HAP-1 (cell line): ENCODE results near the gene ZNF787.
"Not testable (repeated sequence)": the region's sequence is repeated elsewhere in the genome, so short reads cannot be mapped to it uniquely, and the experiment has no call there.

Source experiments
- DNase-seq, 2 experiments: peaks; one replicate each; pipeline ENCODE4 v3.0.0-alpha.2; 2016 to 2020; ENCODE audit warnings: low spot score in 2 of 2
- H3K27me3 ChIP-seq: fragments of 250-450 bp; sonication (Bioruptor Pico); 2 replicates; pipeline ENCODE4 v1.5.1; 2020; ENCODE audit warnings: low read depth, mild to moderate bottlenecking, moderate library complexity
- H3K36me3 ChIP-seq: fragments of 250-450 bp; sonication (Bioruptor Pico); replicated peaks from 2 replicates; pipeline ENCODE4 v1.5.1; 2020; ENCODE audit warnings: mild to moderate bottlenecking
- H3K4me1 ChIP-seq: fragments of 250-450 bp; sonication (Bioruptor Pico); 2 replicates; pipeline ENCODE4 v1.5.1; 2020; ENCODE audit warnings: mild to moderate bottlenecking
- H3K4me3 ChIP-seq: fragments of 250-450 bp; sonication (Bioruptor Pico); 2 replicates; pipeline ENCODE4 v1.5.1; 2020; ENCODE audit warnings: mild to moderate bottlenecking, moderate library complexity
- H3K9me3 ChIP-seq: fragments of 250-450 bp; sonication (Bioruptor Pico); 2 replicates; pipeline ENCODE4 v1.5.1; 2020; ENCODE audit warnings: mild to moderate bottlenecking, moderate library complexity
- in situ Hi-C: fragments of 300-500 bp; cut with MboI; formaldehyde crosslinking; loops from 3 replicates; pipeline ENCODE4 v1.14.3; 2020; ENCODE audit warnings: low sequenced_read_pairs, inconsistent platforms, mixed read lengths

The ZNF787 gene

DNA sequence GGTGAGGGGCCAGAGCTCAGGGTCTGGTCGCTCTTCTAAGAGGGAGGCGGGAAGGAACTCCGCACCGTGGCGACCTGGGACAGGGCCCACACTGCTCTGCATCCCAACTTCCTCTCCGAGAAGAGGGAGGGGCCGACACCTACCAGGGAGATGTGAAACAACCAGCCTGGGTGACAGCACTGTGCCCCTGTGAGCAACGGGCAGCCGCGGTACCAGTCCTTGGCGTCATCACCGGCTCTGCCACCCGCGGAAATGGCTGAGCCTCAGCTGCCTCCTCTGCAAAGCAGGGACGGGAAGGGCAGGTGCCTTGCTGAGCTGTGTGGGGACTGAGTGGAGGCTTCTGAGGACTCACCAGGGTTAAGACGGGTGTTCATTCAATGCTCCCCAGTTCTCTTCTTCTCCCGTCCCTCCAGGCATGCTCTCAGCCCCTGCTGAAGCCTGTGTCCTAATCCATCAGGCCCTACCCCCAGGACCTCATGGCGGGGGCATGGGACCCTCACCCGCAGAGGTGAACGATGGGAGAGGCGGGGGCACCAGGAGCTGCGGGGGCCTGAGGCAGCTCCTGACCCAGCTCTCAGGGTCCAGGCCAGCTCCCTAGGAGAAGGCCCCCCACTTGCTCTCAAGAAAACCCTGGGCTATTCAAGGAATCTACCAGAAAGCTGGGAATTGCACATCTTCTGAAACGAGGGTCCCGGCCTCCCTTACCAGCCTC, 9.3 kb downstream of the ZNF787 start:
- in situ Hi-C loops: no loop called here
- Histone ChIP-seq H3K27me3 (no peaks in the 10 kb centered on the region), H3K4me1 (no peaks in the 10 kb centered on the region), H3K9me3 (no peaks in the 10 kb centered on the region), H3K36me3 (peaks cover 4% of the 10 kb centered on the region; the same call in 1 of the 2 replicates), H3K4me3 (no peak overlapping the region)
- no peak for DNase-seq

DNA sequence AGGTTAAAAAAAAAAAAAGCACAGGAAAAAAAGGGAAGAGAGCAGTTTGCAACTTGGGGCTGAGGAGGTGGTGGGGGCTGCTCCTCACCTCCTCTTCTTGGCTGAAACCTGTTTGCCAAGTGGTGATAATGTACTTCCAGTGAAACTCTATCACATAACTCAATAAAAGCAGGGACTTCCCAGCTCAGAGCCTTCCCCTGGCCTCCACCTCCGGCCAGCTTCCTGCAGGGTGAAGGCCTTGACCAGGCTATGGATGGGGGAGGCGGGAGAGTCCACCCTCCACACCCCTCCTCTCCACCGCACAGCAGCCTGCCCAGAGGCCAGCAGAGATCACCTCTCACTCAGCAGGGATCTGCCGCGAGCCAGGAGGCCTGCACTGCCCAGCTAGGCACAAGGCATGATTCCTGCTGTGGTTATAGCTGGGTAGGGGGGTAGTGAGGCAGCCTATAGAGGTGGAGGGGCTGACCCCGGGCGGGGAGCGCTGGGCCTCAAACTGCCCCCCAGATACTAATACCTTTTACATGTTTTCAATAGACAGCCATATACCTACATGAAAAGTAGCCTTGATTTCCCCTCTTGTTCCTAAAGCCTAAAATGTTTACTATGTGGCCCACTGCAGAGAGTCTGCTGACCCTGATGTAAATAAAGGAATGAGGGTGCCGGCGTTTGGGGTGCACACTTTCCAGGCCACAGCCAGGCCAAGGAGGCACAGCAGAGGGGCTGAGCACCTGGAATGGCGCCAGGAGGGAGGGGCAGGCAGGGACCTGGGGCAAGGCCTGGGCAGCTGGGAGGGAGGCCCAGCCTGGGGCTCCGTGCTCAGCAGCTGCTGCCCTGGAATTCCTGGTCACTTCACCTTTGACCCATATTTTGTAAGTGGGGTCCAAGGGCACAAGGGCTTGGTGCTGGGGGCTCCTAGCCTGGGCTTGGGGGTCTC, 10.3 kb downstream of the ZNF787 start:
- peaks cover 4% of the 10 kb centered on the region; the same call in 1 of the 2 replicates for H3K36me3 ChIP-seq
- no peak for DNase-seq
- no peaks in the 10 kb centered on the region for H3K9me3 ChIP-seq
- in situ Hi-C loops: no loop called here
- H3K4me3 ChIP-seq: no peak overlapping the region
- no peaks in the 10 kb centered on the region for H3K4me1 ChIP-seq
- H3K27me3 ChIP-seq: no peaks in the 10 kb centered on the region

DNA sequence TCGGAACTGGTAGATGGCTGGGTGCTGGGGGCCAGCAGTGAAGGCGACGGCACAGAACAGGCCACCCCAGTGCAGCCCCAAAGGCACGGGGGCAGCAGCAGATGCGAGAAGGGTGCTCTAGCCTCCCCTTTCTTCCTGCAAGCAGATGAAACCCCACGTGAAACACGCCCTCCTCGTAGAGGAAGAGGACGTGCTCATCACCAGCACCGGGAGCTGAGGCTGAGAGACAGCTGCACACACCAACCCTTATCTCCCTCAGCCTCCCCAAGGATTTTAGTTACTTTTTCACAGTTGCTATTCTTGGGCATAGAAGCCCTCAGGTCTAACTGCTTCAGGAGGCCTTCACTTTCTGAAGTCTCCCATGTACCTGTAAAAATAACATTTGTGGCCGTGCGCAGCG, 11.9 kb downstream of the ZNF787 start:
- DNase-seq: no peak
- no peaks in the 10 kb centered on the region for H3K27me3 ChIP-seq
- no peaks in the 10 kb centered on the region for H3K4me1 ChIP-seq
- H3K4me3 ChIP-seq: no peak overlapping the region
- peaks cover 4% of the 10 kb centered on the region; the same call in 1 of the 2 replicates for H3K36me3 ChIP-seq
- in situ Hi-C loops: no loop called here
- no peaks in the 10 kb centered on the region for H3K9me3 ChIP-seq

DNA sequence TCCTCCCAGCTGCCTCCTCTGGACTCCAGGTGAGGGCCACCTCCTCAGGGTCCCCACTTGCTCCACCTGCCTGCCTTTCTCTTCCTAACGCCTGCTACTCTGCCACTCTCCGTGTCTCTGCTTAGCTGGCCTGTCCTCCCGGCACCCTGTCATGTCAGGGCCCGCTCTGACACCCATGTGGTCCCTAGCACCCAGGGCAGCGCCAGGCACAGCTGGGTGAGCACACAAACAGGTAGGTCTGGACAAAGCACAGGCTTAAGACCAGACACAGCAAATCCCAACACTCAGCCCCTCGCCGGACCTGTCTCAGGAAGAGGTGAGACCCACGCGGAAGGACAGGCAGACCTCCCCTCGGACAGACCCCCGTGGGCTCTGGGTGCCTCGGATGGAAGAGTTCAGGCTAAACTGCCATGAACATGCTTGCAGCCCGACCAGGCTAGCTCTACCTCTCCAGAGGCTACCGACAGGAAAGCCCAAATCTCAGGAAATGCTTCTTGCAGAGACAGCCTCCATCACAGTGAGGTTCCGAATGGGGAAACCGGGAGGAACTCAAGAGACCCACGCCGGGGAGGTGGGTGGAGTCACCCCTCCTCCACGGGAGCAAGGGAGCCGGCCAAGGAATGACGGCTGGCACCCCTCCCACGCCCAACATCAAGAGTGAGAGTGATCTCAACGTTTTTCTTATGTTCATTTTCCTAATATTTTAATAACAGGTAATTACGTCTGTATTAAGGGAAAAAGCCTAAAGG, 12.5 kb downstream of the ZNF787 start:
- no peaks in the 10 kb centered on the region for H3K27me3 ChIP-seq
- peaks cover 4% of the 10 kb centered on the region; the same call in 1 of the 2 replicates for H3K36me3 ChIP-seq
- DNase-seq: no peak
- H3K9me3 ChIP-seq: no peaks in the 10 kb centered on the region
- no peak overlapping the region for H3K4me3 ChIP-seq
- no peaks in the 10 kb centered on the region for H3K4me1 ChIP-seq
- in situ Hi-C loops: no loop called here

DNA sequence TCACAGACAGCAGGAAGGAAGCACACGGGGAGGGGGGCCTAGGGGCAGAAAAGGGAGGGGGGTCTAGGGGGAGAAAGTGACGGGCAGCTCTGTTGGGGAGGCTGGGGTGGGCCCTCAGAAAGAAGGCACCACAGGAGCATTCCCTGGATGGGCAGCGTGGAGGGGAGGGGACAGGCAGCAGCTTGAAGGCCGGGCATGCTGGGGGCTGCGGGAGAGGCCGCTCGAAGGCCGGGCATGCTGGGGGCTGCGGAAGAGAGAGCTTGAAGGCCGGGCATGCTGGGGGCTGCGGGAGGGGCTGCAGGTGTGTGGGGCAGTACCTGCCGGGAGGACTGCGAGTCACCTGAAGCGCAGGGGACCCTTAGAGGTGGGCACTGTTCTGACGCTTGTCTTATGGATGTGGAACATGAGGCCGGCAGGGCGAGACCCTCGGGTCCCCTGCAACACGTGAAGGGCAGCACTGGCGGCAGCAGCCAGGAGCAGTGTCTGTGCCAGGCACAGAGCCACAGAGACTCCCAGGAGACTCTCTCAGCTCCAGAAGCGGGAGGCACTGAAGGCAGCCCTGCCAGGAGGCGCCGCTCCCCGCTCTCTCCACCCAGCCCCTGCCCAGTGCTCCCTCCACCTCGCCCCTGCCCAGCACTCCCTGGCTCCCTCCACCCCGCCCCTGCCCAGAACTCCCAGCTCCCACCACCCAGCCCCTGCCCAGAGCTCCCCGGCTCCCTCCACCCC, 13.3 kb downstream of the ZNF787 start:
- Histone ChIP-seq H3K9me3 (no peaks in the 10 kb centered on the region), H3K4me3 (no peak overlapping the region), H3K4me1 (no peaks in the 10 kb centered on the region), H3K36me3 (peaks cover 4% of the 10 kb centered on the region; the same call in 1 of the 2 replicates), H3K27me3 (no peaks in the 10 kb centered on the region)
- no peak for DNase-seq
- in situ Hi-C loops: no loop called here

DNA sequence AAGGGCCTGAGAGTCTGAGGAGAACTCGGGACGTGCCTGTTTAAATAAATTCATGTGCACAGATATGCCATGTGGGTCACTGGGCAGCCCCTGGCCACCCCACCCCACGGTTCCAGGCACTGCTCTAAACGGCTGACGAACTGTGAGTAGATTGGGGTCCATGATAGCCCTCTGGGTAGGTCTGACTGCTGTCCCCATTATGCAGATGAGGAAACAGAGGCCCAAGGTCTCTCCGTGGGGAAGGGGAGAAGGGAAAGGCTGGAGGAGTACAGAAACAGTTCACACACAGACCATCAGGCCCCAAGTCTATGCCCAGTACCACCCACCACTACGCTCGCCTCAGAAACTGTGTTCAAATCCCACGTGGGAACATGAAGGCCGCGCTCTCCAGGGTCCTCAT, 14.1 kb downstream of the ZNF787 start:
- no peak overlapping the region for H3K4me3 ChIP-seq
- in situ Hi-C loops: no loop called here
- H3K9me3 ChIP-seq: no peaks in the 10 kb centered on the region
- H3K4me1 ChIP-seq: no peaks in the 10 kb centered on the region
- H3K27me3 ChIP-seq: no peaks in the 10 kb centered on the region
- DNase-seq: no peak
- peaks cover 10% of the 10 kb centered on the region; the same call in 1 of the 2 replicates for H3K36me3 ChIP-seq

DNA sequence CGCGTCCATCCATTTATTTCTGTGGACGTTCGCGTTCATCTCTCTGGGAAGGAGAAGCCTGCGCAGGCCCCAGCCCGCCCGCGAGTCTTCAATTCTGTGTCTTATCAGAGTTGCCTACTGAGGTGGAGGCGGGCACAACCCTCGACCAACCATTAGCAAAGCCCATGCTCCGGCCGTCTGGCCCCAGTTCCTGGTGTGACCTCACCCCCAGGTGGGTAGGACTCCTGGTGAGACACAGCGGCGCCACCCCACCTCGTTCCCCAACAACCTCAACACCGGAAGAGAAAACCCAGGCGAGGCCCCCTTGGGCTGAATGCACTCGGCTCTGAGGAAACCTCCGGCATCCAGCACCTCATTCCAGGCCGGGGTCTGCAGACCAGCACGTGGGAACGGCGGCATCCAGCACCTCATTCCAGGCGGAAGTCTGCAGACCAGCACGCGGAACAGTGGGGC, 14.7 kb downstream of the ZNF787 start:
- H3K4me1 ChIP-seq: no peaks in the 10 kb centered on the region
- peaks cover 13% of the 10 kb centered on the region; the same call in 1 of the 2 replicates for H3K36me3 ChIP-seq
- no peak for DNase-seq
- in situ Hi-C loops: no loop called here
- H3K4me3 ChIP-seq: no peak overlapping the region
- no peaks in the 10 kb centered on the region for H3K9me3 ChIP-seq
- no peaks in the 10 kb centered on the region for H3K27me3 ChIP-seq

DNA sequence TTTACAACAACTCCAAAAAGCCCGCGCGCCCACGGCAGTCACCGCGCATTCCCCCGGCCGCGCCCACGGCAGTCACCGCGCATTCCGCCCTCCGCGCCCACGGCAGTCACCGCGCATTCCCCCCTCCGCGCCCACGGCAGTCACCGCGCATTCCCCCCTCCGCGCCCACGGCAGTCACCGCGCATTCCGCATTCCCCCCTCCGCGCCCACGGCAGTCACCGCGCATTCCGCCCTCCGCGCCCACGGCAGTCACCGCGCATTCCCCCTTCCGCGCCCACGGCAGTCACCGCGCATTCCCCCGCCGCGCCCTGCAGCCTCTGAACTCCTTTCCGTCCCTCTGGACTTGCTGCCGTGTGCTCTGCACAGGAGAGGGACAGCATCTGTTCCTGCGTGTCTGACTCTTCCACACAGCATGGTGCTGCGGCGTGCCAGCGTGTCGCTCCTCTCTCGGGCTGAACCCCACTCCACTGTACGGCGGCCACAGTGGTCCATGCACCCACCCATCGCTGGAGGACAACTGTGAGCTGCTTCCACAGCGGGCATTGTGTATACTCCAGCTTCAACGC, 15.2 kb downstream of the ZNF787 start:
- H3K27me3 ChIP-seq, in situ Hi-C loops: not testable (repeated sequence)
- H3K36me3 ChIP-seq: peaks cover 16% of the 10 kb centered on the region; the same call in 1 of the 2 replicates

DNA sequence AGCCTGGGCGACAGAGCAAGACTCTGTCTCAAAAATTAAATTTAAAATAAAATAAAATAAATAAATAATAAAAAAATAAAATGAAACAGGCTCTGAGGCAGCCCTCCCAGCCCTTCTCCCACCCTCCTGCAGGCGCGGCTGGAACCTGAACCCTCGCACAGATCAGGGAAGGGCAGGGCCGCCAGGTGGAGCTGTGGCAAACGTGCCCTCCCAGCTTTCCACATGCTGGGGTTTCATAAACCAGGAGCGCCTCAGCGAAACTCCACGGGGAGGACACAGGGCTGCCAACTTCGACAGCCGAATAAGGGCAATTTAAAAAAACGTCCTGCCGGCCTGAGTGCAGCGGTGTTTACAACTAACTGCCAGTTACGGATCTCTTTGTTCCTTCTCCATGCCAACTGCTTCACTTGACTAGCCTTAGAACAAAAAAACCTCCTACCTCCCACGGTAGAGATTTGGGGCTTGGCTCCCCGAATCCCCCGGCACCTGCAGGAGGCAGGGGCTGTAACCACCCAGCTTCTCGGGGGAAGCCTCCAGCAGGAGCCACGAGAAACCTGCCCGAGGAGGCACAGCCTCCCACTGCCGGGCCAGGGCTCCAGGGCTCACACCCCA, 15.9 kb downstream of the ZNF787 start:
- in situ Hi-C loops: no loop called here
- Histone ChIP-seq H3K36me3 (peaks cover 17% of the 10 kb centered on the region), H3K27me3 (no peaks in the 10 kb centered on the region), H3K4me3 (no peak overlapping the region), H3K4me1 (no peaks in the 10 kb centered on the region), H3K9me3 (no peaks in the 10 kb centered on the region)
- DNase-seq: peak in 1 of 2 experiments; percentile 63

More for the DNA sequence above, 15.2 kb downstream of the ZNF787 start:
- not testable (repeated sequence) for DNase-seq, H3K4me1 ChIP-seq, H3K4me3 ChIP-seq, H3K9me3 ChIP-seq

DNA sequence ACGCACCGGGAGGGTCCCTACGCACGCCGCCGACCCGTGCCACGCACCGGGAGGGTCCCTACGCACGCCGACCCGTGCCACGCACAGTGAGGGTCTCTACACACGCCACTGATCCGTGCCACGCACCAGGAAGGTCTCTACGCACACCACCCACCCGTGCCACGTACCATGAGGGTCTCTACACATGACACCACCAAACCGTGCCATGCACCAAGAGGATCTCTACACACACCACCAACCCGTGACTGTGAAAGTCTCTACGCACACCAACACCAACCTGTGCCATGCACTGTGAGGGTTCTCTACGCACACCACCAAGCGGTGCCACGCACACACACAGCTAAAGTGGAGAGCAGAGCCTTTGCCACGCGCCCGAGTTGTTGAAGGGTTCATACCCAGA, 16.7 kb downstream of the ZNF787 start:
- no peaks in the 10 kb centered on the region for H3K4me1 ChIP-seq
- no peak overlapping the region for H3K4me3 ChIP-seq
- H3K27me3 ChIP-seq: no peaks in the 10 kb centered on the region
- in situ Hi-C loops: no loop called here
- no peaks in the 10 kb centered on the region for H3K9me3 ChIP-seq
- no peak for DNase-seq
- H3K36me3 ChIP-seq: peaks cover 22% of the 10 kb centered on the region

DNA sequence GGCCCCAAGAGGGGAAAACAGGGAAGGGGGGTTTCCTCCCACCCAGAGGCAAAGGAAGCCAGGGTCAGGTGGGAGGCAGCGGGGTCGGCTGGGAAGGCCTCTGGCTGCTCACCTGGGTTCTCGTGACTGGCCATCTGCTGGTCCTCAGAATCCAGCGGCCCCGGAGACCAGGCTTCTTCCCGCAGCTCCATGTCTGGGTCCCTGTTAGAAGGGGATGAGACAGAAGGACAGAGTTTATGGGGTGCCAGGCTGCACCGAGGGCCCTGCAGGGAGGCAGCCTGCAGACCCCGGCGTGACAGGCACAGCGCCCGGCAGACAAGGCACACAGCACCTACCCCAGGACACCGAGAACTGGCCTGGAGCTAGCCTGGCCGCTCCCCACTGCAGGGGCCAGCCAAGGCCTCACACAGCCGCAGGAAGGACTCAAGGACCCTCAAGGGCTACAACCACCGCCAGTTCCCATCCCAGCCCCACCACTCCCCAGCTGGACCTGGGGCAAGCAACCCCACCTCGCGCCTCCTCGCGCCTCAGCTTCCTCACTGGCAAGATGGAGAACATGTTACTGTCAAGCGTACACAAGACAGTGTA, 18.0 kb downstream of the ZNF787 start:
- no peaks in the 10 kb centered on the region for H3K27me3 ChIP-seq
- H3K36me3 ChIP-seq: peaks cover 26% of the 10 kb centered on the region
- in situ Hi-C loops: no loop called here
- no peak for DNase-seq
- no peak overlapping the region for H3K4me3 ChIP-seq
- H3K4me1 ChIP-seq: no peaks in the 10 kb centered on the region
- H3K9me3 ChIP-seq: no peaks in the 10 kb centered on the region
